ENCODE measurements around the gene MALL. TPM values are rescaled to one million over a fixed set of nuclear protein-coding genes. Genes with fewer than 3 reads are reported as not detected.
A peak's percentile ranks its signal among the peaks of the same experiment; 100 is the strongest.
"Not testable (repeated sequence)": the region's sequence is repeated elsewhere in the genome, so short reads cannot be mapped to it uniquely, and the experiment has no call there.

MALL gene
- total and polyA plus RNA-seq, 2 experiments from 2014 or later: 5.9 to 9.3 TPM

GRCh38 chr2:110062332-110062731 is 53.3 kb downstream of the MALL start:
- H3K4me2 ChIP-seq; H3K27ac Mint-ChIP-seq; H3K79me2 ChIP-seq (replicated peaks; ENCODE audit: insufficient read depth); ATAC-seq; H4K20me1 ChIP-seq (replicated peaks; ENCODE audit: insufficient read depth); H2AFZ ChIP-seq; H3K4me3 ChIP-seq; H3K4me1 Mint-ChIP-seq; H3K9me2 ChIP-seq (ENCODE audit: insufficient read depth); H3F3A ChIP-seq (replicated peaks; ENCODE audit: low read depth); H3K4me3 Mint-ChIP-seq; H3K27me3 Mint-ChIP-seq (ENCODE audit: insufficient read depth, low read depth, poor library complexity); H3K36me3 Mint-ChIP-seq (ENCODE audit: low read depth); H3K36me3 ChIP-seq (ENCODE audit: insufficient read depth); DNase-seq (ENCODE audit: low spot score); H3K4me1 ChIP-seq (ENCODE audit: insufficient read depth); H3K9me3 Mint-ChIP-seq; H3K27me3 ChIP-seq (ENCODE audit: insufficient read depth); H3K27ac ChIP-seq (ENCODE audit: low read depth): not testable (repeated sequence)

- not testable (repeated sequence) for H3K27ac Mint-ChIP-seq; H2AFZ ChIP-seq; H3K4me3 Mint-ChIP-seq; H3K4me2 ChIP-seq; H3F3A ChIP-seq (replicated peaks; ENCODE audit: low read depth); H3K27me3 Mint-ChIP-seq (ENCODE audit: insufficient read depth, low read depth, poor library complexity); H3K27ac ChIP-seq (ENCODE audit: low read depth); H3K4me1 Mint-ChIP-seq; H3K4me1 ChIP-seq (ENCODE audit: insufficient read depth); H3K9me2 ChIP-seq (ENCODE audit: insufficient read depth); H3K27me3 ChIP-seq (ENCODE audit: insufficient read depth); H3K79me2 ChIP-seq (replicated peaks; ENCODE audit: insufficient read depth); ATAC-seq; H3K36me3 Mint-ChIP-seq (ENCODE audit: low read depth); DNase-seq (ENCODE audit: low spot score); H3K9me3 Mint-ChIP-seq; H4K20me1 ChIP-seq (replicated peaks; ENCODE audit: insufficient read depth); H3K4me3 ChIP-seq; H3K36me3 ChIP-seq (ENCODE audit: insufficient read depth)
These were observed 55.1 kb downstream of the MALL start for GRCh38 chr2:110060550-110060949.

GRCh38 chr2:110059694-110060358 is 55.8 kb downstream of the MALL start:
- H3K4me3 Mint-ChIP-seq; ATAC-seq; H3K4me1 ChIP-seq (ENCODE audit: insufficient read depth); H3K4me2 ChIP-seq; H3K27me3 Mint-ChIP-seq (ENCODE audit: insufficient read depth, low read depth, poor library complexity); H4K20me1 ChIP-seq (replicated peaks; ENCODE audit: insufficient read depth); H3K27me3 ChIP-seq (ENCODE audit: insufficient read depth); H3K27ac Mint-ChIP-seq; H3K9me2 ChIP-seq (ENCODE audit: insufficient read depth); H3K36me3 Mint-ChIP-seq (ENCODE audit: low read depth); H3K27ac ChIP-seq (ENCODE audit: low read depth); H3K36me3 ChIP-seq (ENCODE audit: insufficient read depth); H2AFZ ChIP-seq; H3K4me3 ChIP-seq; H3F3A ChIP-seq (replicated peaks; ENCODE audit: low read depth); H3K9me3 Mint-ChIP-seq; H3K4me1 Mint-ChIP-seq; H3K79me2 ChIP-seq (replicated peaks; ENCODE audit: insufficient read depth); DNase-seq (ENCODE audit: low spot score): not testable (repeated sequence)

- H3K4me3 Mint-ChIP-seq; H3K27me3 Mint-ChIP-seq (ENCODE audit: insufficient read depth, low read depth, poor library complexity); H3K4me1 Mint-ChIP-seq; H3K9me3 Mint-ChIP-seq; H4K20me1 ChIP-seq (replicated peaks; ENCODE audit: insufficient read depth); H3K9me2 ChIP-seq (ENCODE audit: insufficient read depth); H3K27ac ChIP-seq (ENCODE audit: low read depth); H3K36me3 ChIP-seq (ENCODE audit: insufficient read depth); H3K79me2 ChIP-seq (replicated peaks; ENCODE audit: insufficient read depth); H3K4me1 ChIP-seq (ENCODE audit: insufficient read depth); H3K36me3 Mint-ChIP-seq (ENCODE audit: low read depth); H3K27me3 ChIP-seq (ENCODE audit: insufficient read depth); DNase-seq (ENCODE audit: low spot score); H3F3A ChIP-seq (replicated peaks; ENCODE audit: low read depth); ATAC-seq; H2AFZ ChIP-seq; H3K4me2 ChIP-seq; H3K4me3 ChIP-seq; H3K27ac Mint-ChIP-seq: not testable (repeated sequence)
These were observed 56.5 kb downstream of the MALL start for GRCh38 chr2:110059009-110059693.

- not testable (repeated sequence) for H3K27me3 ChIP-seq (ENCODE audit: insufficient read depth); H3K27me3 Mint-ChIP-seq (ENCODE audit: insufficient read depth, low read depth, poor library complexity); H3K4me1 ChIP-seq (ENCODE audit: insufficient read depth); H3K9me2 ChIP-seq (ENCODE audit: insufficient read depth); H3K4me3 ChIP-seq; H3F3A ChIP-seq (replicated peaks; ENCODE audit: low read depth); H3K4me2 ChIP-seq; H3K9me3 Mint-ChIP-seq; H2AFZ ChIP-seq; H3K27ac Mint-ChIP-seq; H3K36me3 Mint-ChIP-seq (ENCODE audit: low read depth); H3K36me3 ChIP-seq (ENCODE audit: insufficient read depth); DNase-seq (ENCODE audit: low spot score); H3K79me2 ChIP-seq (replicated peaks; ENCODE audit: insufficient read depth); H4K20me1 ChIP-seq (replicated peaks; ENCODE audit: insufficient read depth); H3K4me1 Mint-ChIP-seq; H3K4me3 Mint-ChIP-seq; ATAC-seq; H3K27ac ChIP-seq (ENCODE audit: low read depth)
These were observed 57.6 kb downstream of the MALL start for GRCh38 chr2:110058034-110058433.

- not testable (repeated sequence) for H3F3A ChIP-seq (replicated peaks; ENCODE audit: low read depth); H3K27ac ChIP-seq (ENCODE audit: low read depth); H2AFZ ChIP-seq; H3K27me3 Mint-ChIP-seq (ENCODE audit: insufficient read depth, low read depth, poor library complexity); H4K20me1 ChIP-seq (replicated peaks; ENCODE audit: insufficient read depth); H3K9me3 Mint-ChIP-seq; H3K9me2 ChIP-seq (ENCODE audit: insufficient read depth); H3K4me2 ChIP-seq; H3K79me2 ChIP-seq (replicated peaks; ENCODE audit: insufficient read depth); DNase-seq (ENCODE audit: low spot score); H3K36me3 Mint-ChIP-seq (ENCODE audit: low read depth); H3K27me3 ChIP-seq (ENCODE audit: insufficient read depth); H3K36me3 ChIP-seq (ENCODE audit: insufficient read depth); H3K4me1 Mint-ChIP-seq; H3K4me3 ChIP-seq; H3K27ac Mint-ChIP-seq; H3K4me3 Mint-ChIP-seq; H3K4me1 ChIP-seq (ENCODE audit: insufficient read depth)
- ATAC-seq: peak; percentile 28
These were observed 59.7 kb downstream of the MALL start for GRCh38 chr2:110055819-110056408.

Measured in GM23338 (cell line).